ENCODE results near the gene ADGRD1.

ADGRD1 gene

DNA sequence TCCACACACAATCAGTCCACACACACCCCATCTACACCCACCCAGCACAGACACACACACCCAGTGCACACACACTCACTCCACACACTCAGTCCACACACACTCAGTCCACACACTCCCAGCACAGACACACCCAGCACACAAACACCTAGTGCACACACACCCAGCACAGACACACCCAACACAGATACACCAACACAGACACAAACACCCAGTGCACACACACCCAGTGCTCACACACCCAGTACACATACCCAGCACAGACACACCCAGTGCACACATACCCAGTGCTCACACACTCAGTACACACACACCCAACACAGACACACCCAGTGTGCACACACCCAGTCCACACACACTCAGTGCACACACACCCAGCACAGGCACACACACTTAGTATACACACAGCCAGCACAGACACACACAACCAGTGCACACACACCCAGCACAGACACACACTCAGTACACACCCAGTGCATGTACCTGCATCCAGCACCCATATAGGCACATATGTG, 63.8 kb downstream of the ADGRD1 start:
- no peak for DNase-seq

GRCh38 chr12:131018019-131018620, 64.4 kb downstream of the ADGRD1 start:
- no peak overlapping the region for H2BK5ac ChIP-seq (ENCODE audit: low read depth, low read length, poor library complexity, severe bottlenecking)
- H3K14ac ChIP-seq (ENCODE audit: low read length in 2 of 2): no peak overlapping the region
- H2BK120ac ChIP-seq (ENCODE audit: low read depth, low read length): no peak overlapping the region
- no peak overlapping the region for H3K4me3 ChIP-seq (ENCODE audit: insufficient read depth in 1 of 2, low read depth in 1 of 2, low read length in 2 of 2)
- no peak overlapping the region for H2AFZ ChIP-seq (ENCODE audit: low read depth, low read length)
- no peak overlapping the region for H4K8ac ChIP-seq (ENCODE audit: low read length)
- H3K27me3 ChIP-seq (ENCODE audit: control insufficient read depth in 1 of 2, insufficient read depth in 1 of 2, low read length in 2 of 2): peaks cover 0 to 6% of the 10 kb centered on the region in 2 experiments
- no peak overlapping the region for H2BK15ac ChIP-seq (ENCODE audit: low read depth, poor library complexity, severe bottlenecking)
- H3K79me1 ChIP-seq (replicated peaks; ENCODE audit: low read length, poor library complexity, severe bottlenecking): no peaks in the 10 kb centered on the region
- no peak overlapping the region for H3K4me2 ChIP-seq (ENCODE audit: low read length, poor library complexity, severe bottlenecking)
- H3K36me3 ChIP-seq (ENCODE audit: control insufficient read depth in 1 of 2, insufficient read depth in 2 of 2, low read depth in 1 of 2, low read length in 2 of 2): no peaks in the 10 kb centered on the region
- H2AK5ac ChIP-seq (ENCODE audit: low read length, severe bottlenecking): no peak overlapping the region
- DNase-seq: no peak
- no peak overlapping the region for H3K18ac ChIP-seq (ENCODE audit: low read depth in 1 of 2, low read length in 2 of 2)
- H4K91ac ChIP-seq (ENCODE audit: low read length): no peak overlapping the region
- 69% methylated on average over 26 of the region's 28 CpGs for WGBS
- no peak overlapping the region for H2BK12ac ChIP-seq (ENCODE audit: low read length in 2 of 2)
- no peak overlapping the region for H3K23ac ChIP-seq (ENCODE audit: low read length in 2 of 2)
- no peak overlapping the region for H3K9ac ChIP-seq (ENCODE audit: low read length)
- H3K27ac ChIP-seq (ENCODE audit: low read length, poor library complexity, severe bottlenecking): no peak overlapping the region
- peaks cover 2% of the 10 kb centered on the region for H3K4me1 ChIP-seq (ENCODE audit: control insufficient read depth, insufficient read depth, low read depth, low read length)
- no peaks in the 10 kb centered on the region for H3K9me3 ChIP-seq (ENCODE audit: control insufficient read depth, low read length)
- no peak overlapping the region for H3K4ac ChIP-seq (ENCODE audit: low read depth in 1 of 2, low read length in 2 of 2)

More for the DNA sequence above, 63.8 kb downstream of the ADGRD1 start:
- no peak overlapping the region for H2BK15ac ChIP-seq (ENCODE audit: low read depth, poor library complexity, severe bottlenecking)
- H3K27ac ChIP-seq (ENCODE audit: low read length, poor library complexity, severe bottlenecking): no peak overlapping the region
- H3K36me3 ChIP-seq (ENCODE audit: control insufficient read depth in 1 of 2, insufficient read depth in 2 of 2, low read depth in 1 of 2, low read length in 2 of 2): no peaks in the 10 kb centered on the region
- H3K4me3 ChIP-seq (ENCODE audit: insufficient read depth in 1 of 2, low read depth in 1 of 2, low read length in 2 of 2): no peak overlapping the region
- H3K18ac ChIP-seq (ENCODE audit: low read depth in 1 of 2, low read length in 2 of 2): no peak overlapping the region
- H3K4me1 ChIP-seq (ENCODE audit: control insufficient read depth, insufficient read depth, low read depth, low read length): peaks cover 2% of the 10 kb centered on the region
- peak overlapping the region; percentile 76 for H4K91ac ChIP-seq (ENCODE audit: low read length)
- H2AK5ac ChIP-seq (ENCODE audit: low read length, severe bottlenecking): no peak overlapping the region
- H3K79me1 ChIP-seq (replicated peaks; ENCODE audit: low read length, poor library complexity, severe bottlenecking): no peaks in the 10 kb centered on the region
- H3K4ac ChIP-seq (ENCODE audit: low read depth in 1 of 2, low read length in 2 of 2): no peak overlapping the region
- H3K27me3 ChIP-seq (ENCODE audit: control insufficient read depth in 1 of 2, insufficient read depth in 1 of 2, low read length in 2 of 2): peaks cover 0 to 6% of the 10 kb centered on the region in 2 experiments
- H2AFZ ChIP-seq (ENCODE audit: low read depth, low read length): no peak overlapping the region
- H3K9me3 ChIP-seq (ENCODE audit: control insufficient read depth, low read length): no peaks in the 10 kb centered on the region
- H2BK120ac ChIP-seq (ENCODE audit: low read depth, low read length): no peak overlapping the region
- H4K8ac ChIP-seq (ENCODE audit: low read length): no peak overlapping the region
- H3K4me2 ChIP-seq (ENCODE audit: low read length, poor library complexity, severe bottlenecking): no peak overlapping the region
- H3K14ac ChIP-seq (ENCODE audit: low read length in 2 of 2): no peak overlapping the region
- no peak overlapping the region for H2BK5ac ChIP-seq (ENCODE audit: low read depth, low read length, poor library complexity, severe bottlenecking)
- H3K23ac ChIP-seq (ENCODE audit: low read length in 2 of 2): no peak overlapping the region
- no peak overlapping the region for H3K9ac ChIP-seq (ENCODE audit: low read length)
- no peak overlapping the region for H2BK12ac ChIP-seq (ENCODE audit: low read length in 2 of 2)

GRCh38 chr12:131018808-131019397, 65.2 kb downstream of the ADGRD1 start:
- Histone ChIP-seq H4K8ac (ENCODE audit: low read length) (no peak overlapping the region), H3K4ac (ENCODE audit: low read depth in 1 of 2, low read length in 2 of 2) (no peak overlapping the region), H2BK15ac (ENCODE audit: low read depth, poor library complexity, severe bottlenecking) (no peak overlapping the region), H3K27ac (ENCODE audit: low read length, poor library complexity, severe bottlenecking) (no peak overlapping the region), H3K4me1 (ENCODE audit: control insufficient read depth, insufficient read depth, low read depth, low read length) (peaks cover 2% of the 10 kb centered on the region), H2BK120ac (ENCODE audit: low read depth, low read length) (no peak overlapping the region), H2BK12ac (ENCODE audit: low read length in 2 of 2) (no peak overlapping the region), H3K4me3 (ENCODE audit: insufficient read depth in 1 of 2, low read depth in 1 of 2, low read length in 2 of 2) (no peak overlapping the region), H4K91ac (ENCODE audit: low read length) (no peak overlapping the region), H3K27me3 (ENCODE audit: control insufficient read depth in 1 of 2, insufficient read depth in 1 of 2, low read length in 2 of 2) (peaks cover 0 to 6% of the 10 kb centered on the region in 2 experiments), H2AFZ (ENCODE audit: low read depth, low read length) (no peak overlapping the region), H3K79me1 (replicated peaks; ENCODE audit: low read length, poor library complexity, severe bottlenecking) (no peaks in the 10 kb centered on the region), H3K18ac (ENCODE audit: low read depth in 1 of 2, low read length in 2 of 2) (no peak overlapping the region), H3K9ac (ENCODE audit: low read length) (no peak overlapping the region), H3K9me3 (ENCODE audit: control insufficient read depth, low read length) (no peaks in the 10 kb centered on the region), H3K14ac (ENCODE audit: low read length in 2 of 2) (no peak overlapping the region), H3K23ac (ENCODE audit: low read length in 2 of 2) (no peak overlapping the region), H2BK5ac (ENCODE audit: low read depth, low read length, poor library complexity, severe bottlenecking) (no peak overlapping the region), H3K36me3 (ENCODE audit: control insufficient read depth in 1 of 2, insufficient read depth in 2 of 2, low read depth in 1 of 2, low read length in 2 of 2) (no peaks in the 10 kb centered on the region), H2AK5ac (ENCODE audit: low read length, severe bottlenecking) (no peak overlapping the region), H3K4me2 (ENCODE audit: low read length, poor library complexity, severe bottlenecking) (no peak overlapping the region)
- no peak for DNase-seq
- WGBS: 84% methylated on average over 16 of the region's 16 CpGs

- H3K4me3 ChIP-seq (ENCODE audit: insufficient read depth in 1 of 2, low read depth in 1 of 2, low read length in 2 of 2): no peak overlapping the region
- no peak overlapping the region for H4K8ac ChIP-seq (ENCODE audit: low read length)
- no peak overlapping the region for H2AFZ ChIP-seq (ENCODE audit: low read depth, low read length)
- no peaks in the 10 kb centered on the region for H3K9me3 ChIP-seq (ENCODE audit: control insufficient read depth, low read length)
- no peak overlapping the region for H3K4ac ChIP-seq (ENCODE audit: low read depth in 1 of 2, low read length in 2 of 2)
- H3K79me1 ChIP-seq (replicated peaks; ENCODE audit: low read length, poor library complexity, severe bottlenecking): no peaks in the 10 kb centered on the region
- no peak overlapping the region for H3K18ac ChIP-seq (ENCODE audit: low read depth in 1 of 2, low read length in 2 of 2)
- H2BK15ac ChIP-seq (ENCODE audit: low read depth, poor library complexity, severe bottlenecking): no peak overlapping the region
- H3K9ac ChIP-seq (ENCODE audit: low read length): no peak overlapping the region
- WGBS: 79% methylated on average over 13 of the region's 13 CpGs
- no peak overlapping the region for H2BK5ac ChIP-seq (ENCODE audit: low read depth, low read length, poor library complexity, severe bottlenecking)
- H3K23ac ChIP-seq (ENCODE audit: low read length in 2 of 2): no peak overlapping the region
- peaks cover 2% of the 10 kb centered on the region for H3K4me1 ChIP-seq (ENCODE audit: control insufficient read depth, insufficient read depth, low read depth, low read length)
- H3K27ac ChIP-seq (ENCODE audit: low read length, poor library complexity, severe bottlenecking): no peak overlapping the region
- no peaks in the 10 kb centered on the region for H3K36me3 ChIP-seq (ENCODE audit: control insufficient read depth in 1 of 2, insufficient read depth in 2 of 2, low read depth in 1 of 2, low read length in 2 of 2)
- H4K91ac ChIP-seq (ENCODE audit: low read length): no peak overlapping the region
- no peak for DNase-seq
- no peak overlapping the region for H2BK120ac ChIP-seq (ENCODE audit: low read depth, low read length)
- H2BK12ac ChIP-seq (ENCODE audit: low read length in 2 of 2): no peak overlapping the region
- H2AK5ac ChIP-seq (ENCODE audit: low read length, severe bottlenecking): no peak overlapping the region
- H3K14ac ChIP-seq (ENCODE audit: low read length in 2 of 2): no peak overlapping the region
- H3K27me3 ChIP-seq (ENCODE audit: control insufficient read depth in 1 of 2, insufficient read depth in 1 of 2, low read length in 2 of 2): peaks cover 0 to 6% of the 10 kb centered on the region in 2 experiments
- H3K4me2 ChIP-seq (ENCODE audit: low read length, poor library complexity, severe bottlenecking): no peak overlapping the region
These were observed 66.8 kb downstream of the ADGRD1 start for GRCh38 chr12:131020326-131021153.
